CD4-positive, alpha-beta T cell (primary cell): ENCODE data around the gene KCNQ4. TPM values are rescaled to one million over a fixed set of nuclear protein-coding genes. Genes with fewer than 3 reads are reported as not detected.

Experiments
- ATAC-seq: fragments of 200-7000 bp; cut with Tn5 transposase; one replicate; pipeline ENCODE4 v1.10.0; 2022; ENCODE audit warnings: mild to moderate bottlenecking; ENCODE audit not compliant: poor library complexity
- CTCF ChIA-PET: fragments of 350-600 bp; sonication (Branson Sonifier 250); formaldehyde crosslinking; loops from one replicate; lab custom pipeline; 2021; ENCODE audit warnings: antibody characterized with exemption, inconsistent platforms; lab: Charles Lee
- POLR2A ChIA-PET: fragments of 350-600 bp; sonication (Branson Sonifier 250); formaldehyde crosslinking; loops from one replicate; lab custom pipeline; 2021; ENCODE audit warnings: antibody characterized with exemption, inconsistent platforms; lab: Charles Lee
- DNase-seq, 14 experiments: peaks; one replicate each; pipeline ENCODE4 v3.0.0-alpha.2; 2013 to 2020; ENCODE audit warnings: mixed read lengths in 2 of 14
- H3K27ac ChIP-seq, 2 donors: one replicate each; pipeline versions ENCODE4 v1.5.1 to v1.7.0; 2013; ENCODE audit warnings: low read length in 2 of 2, low read depth in 1 of 2, mild to moderate bottlenecking in 1 of 2
- H3K27me3 ChIP-seq, 2 experiments: 1 replicate in 1 of 2; 2 replicates in 1 of 2; pipeline versions ENCODE4 v1.6.1 to v1.7.0; 2013; ENCODE audit warnings: low read length in 2 of 2, control low read depth in 1 of 2, mild to moderate bottlenecking in 1 of 2, moderate library complexity in 1 of 2; ENCODE audit not compliant: insufficient read depth in 2 of 2, control insufficient read depth in 1 of 2
- H3K36me3 ChIP-seq: one replicate; pipeline ENCODE4 v1.6.1; 2013; ENCODE audit warnings: low read length, control low read depth; ENCODE audit not compliant: insufficient read depth
- H3K4me1 ChIP-seq: one replicate; pipeline ENCODE4 v1.6.1; 2013; ENCODE audit warnings: low read length, control low read depth; ENCODE audit not compliant: insufficient read depth
- H3K4me3 ChIP-seq: one replicate; pipeline ENCODE4 v1.5.1; 2013; ENCODE audit warnings: mild to moderate bottlenecking, low read length, moderate library complexity
- H3K9me3 ChIP-seq, 2 experiments: 1 replicate in 1 of 2; 2 replicates in 1 of 2; pipeline versions ENCODE4 v1.6.1 to v1.7.0; 2013; ENCODE audit warnings: low read length in 2 of 2, mild to moderate bottlenecking in 2 of 2, control low read depth in 1 of 2, moderate library complexity in 1 of 2; ENCODE audit not compliant: control insufficient read depth in 1 of 2, insufficient read depth in 1 of 2
- H3K27ac Mint-ChIP-seq: one replicate; pipeline ENCODE4 v1.8.0; 2020; ENCODE audit warnings: mixed read lengths
- H3K27me3 Mint-ChIP-seq: one replicate; pipeline ENCODE4 v1.8.0; 2021; ENCODE audit warnings: mixed read lengths
- H3K36me3 Mint-ChIP-seq: one replicate; pipeline ENCODE4 v1.8.0; 2021; ENCODE audit warnings: low read depth, mixed read lengths
- H3K4me1 Mint-ChIP-seq: one replicate; pipeline ENCODE4 v1.8.0; 2021; ENCODE audit warnings: low read depth, mixed read lengths
- H3K4me3 Mint-ChIP-seq: one replicate; pipeline ENCODE4 v1.8.0; 2020; ENCODE audit warnings: mild to moderate bottlenecking, mixed read lengths
- H3K9me3 Mint-ChIP-seq: one replicate; pipeline ENCODE4 v1.8.0; 2020; ENCODE audit warnings: mixed read lengths
- intact Hi-C, 2 experiments: fragments of 100-400 bp; cut with DNase I in 1 of 2; cut with micrococcal nuclease in 1 of 2; formaldehyde crosslinking; loops; one replicate each; pipeline versions ENCODE4 v1.15.1 to v1.9.0; 2023 to 2025; cut with DNase I, micrococcal nuclease
- total RNA-seq, 174 experiments: library from RNA in 2 of 174; stranded (reverse) in 2 of 174; gene quantifications; one replicate each; pipeline ENCODE4 v1.2.3 and lab custom pipeline; 2021 to 2026
- TF ChIP-seq, protein P1 (sequence below): fragments of 200-600 bp; IDR thresholded peaks from one replicate; pipeline ENCODE4 v1.8.0; 2022; ENCODE audit warnings: antibody characterized with exemption, mild to moderate bottlenecking

KCNQ4 gene
- total RNA-seq, 2 experiments from 2014 or later, result 0.25 to 0.30 TPM

DNA sequence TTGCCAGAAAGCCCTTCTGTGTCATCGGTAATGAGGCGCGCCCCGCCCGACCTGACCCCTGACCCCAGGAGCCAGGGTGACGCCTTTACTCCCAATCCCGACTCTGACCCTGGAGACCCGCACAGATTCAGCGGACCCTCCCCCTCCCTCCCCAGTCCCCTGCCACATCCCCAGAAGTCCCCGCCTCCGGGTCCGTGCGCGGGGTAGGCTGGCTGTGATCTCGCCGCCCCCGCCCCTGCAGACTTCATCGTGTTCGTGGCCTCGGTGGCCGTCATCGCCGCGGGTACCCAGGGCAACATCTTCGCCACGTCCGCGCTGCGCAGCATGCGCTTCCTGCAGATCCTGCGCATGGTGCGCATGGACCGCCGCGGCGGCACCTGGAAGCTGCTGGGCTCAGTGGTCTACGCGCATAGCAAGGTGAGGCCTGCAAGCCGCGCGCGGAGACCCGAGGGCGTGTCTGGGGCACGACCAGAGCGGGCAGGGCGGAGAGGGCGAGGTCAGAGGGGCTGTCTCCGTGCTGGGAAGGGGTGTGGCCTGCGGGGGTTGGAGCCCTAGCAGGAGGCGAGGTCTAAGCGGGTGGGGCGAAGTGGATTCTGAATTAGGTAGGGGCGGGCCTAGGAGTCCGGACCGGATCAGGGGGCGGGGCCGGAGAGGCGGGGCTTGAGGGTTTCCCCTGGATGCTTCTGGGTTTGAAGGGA lies 34.8 kb downstream of the KCNQ4 start:
- Histone ChIP-seq H3K9me3 (no peaks in the 10 kb centered on the region), H3K4me3 (peak overlapping the region; percentile 67), H3K36me3 (no peaks in the 10 kb centered on the region), H3K27me3 (no peaks in the 10 kb centered on the region), H3K27ac (peak overlapping the region in 1 of 2 donors; percentile 41), H3K4me1 (peaks cover 18% of the 10 kb centered on the region)
- peak overlapping the region; percentile 92 for H3K4me3 Mint-ChIP-seq
- TF ChIP-seq, protein P1, sequence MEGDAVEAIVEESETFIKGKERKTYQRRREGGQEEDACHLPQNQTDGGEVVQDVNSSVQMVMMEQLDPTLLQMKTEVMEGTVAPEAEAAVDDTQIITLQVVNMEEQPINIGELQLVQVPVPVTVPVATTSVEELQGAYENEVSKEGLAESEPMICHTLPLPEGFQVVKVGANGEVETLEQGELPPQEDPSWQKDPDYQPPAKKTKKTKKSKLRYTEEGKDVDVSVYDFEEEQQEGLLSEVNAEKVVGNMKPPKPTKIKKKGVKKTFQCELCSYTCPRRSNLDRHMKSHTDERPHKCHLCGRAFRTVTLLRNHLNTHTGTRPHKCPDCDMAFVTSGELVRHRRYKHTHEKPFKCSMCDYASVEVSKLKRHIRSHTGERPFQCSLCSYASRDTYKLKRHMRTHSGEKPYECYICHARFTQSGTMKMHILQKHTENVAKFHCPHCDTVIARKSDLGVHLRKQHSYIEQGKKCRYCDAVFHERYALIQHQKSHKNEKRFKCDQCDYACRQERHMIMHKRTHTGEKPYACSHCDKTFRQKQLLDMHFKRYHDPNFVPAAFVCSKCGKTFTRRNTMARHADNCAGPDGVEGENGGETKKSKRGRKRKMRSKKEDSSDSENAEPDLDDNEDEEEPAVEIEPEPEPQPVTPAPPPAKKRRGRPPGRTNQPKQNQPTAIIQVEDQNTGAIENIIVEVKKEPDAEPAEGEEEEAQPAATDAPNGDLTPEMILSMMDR, result no peak
- H3K9me3 Mint-ChIP-seq, result no peaks in the 10 kb centered on the region
- ATAC-seq (peak; percentile 96), DNase-seq (peak; percentile 80 to 95 (median 86))
- intact Hi-C loops, result loop anchor here (1.0 to 2.0 kb wide), 2 partner anchors 16 to 44 kb away; partner anchors contain the start of gene CITED4 (in 1 of the 2)
- peak overlapping the region; percentile 88 for H3K27ac Mint-ChIP-seq
- no peaks in the 10 kb centered on the region for H3K36me3 Mint-ChIP-seq
- ChIA-PET POLR2A (interaction anchor here (0.5 to 1.8 kb wide), 5 partner anchors 16 to 127 kb away, joined by 3 to 10 read pairs (median 4); partner anchors contain the start of genes CITED4 and NFYC), CTCF (interaction anchor here (1.3 kb wide), 1 partner anchor 44 kb away, joined by 3 read pairs; no protein-coding TSS in a partner anchor)
- peaks cover 13% of the 10 kb centered on the region for H3K4me1 Mint-ChIP-seq
- no peaks in the 10 kb centered on the region for H3K27me3 Mint-ChIP-seq

DNA sequence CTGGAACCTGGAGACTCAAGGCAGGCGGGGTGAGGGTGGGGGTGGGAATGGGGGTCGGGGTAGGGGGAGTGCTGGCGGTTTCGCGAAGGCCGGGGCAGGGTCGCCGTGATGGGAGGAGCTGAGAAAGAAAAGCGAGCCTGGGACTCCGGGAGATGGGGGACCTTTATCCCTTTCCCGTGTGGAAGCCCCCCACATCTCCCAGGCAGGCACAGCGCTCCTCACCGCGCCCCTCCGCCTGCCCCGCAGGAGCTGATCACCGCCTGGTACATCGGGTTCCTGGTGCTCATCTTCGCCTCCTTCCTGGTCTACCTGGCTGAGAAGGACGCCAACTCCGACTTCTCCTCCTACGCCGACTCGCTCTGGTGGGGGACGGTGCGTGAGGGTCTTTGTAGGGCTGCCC lies 35.5 kb downstream of the KCNQ4 start:
- intact Hi-C loops, result loop anchor here in 1 of 2 experiments (2.0 kb wide), 1 partner anchor 44 kb away; the partner anchor contains the start of gene CITED4
- peak overlapping the region; percentile 88 for H3K27ac Mint-ChIP-seq
- no peaks in the 10 kb centered on the region for H3K9me3 Mint-ChIP-seq
- no peaks in the 10 kb centered on the region for H3K36me3 Mint-ChIP-seq
- TF ChIP-seq, protein P1, result no peak
- H3K4me1 Mint-ChIP-seq, result peaks cover 13% of the 10 kb centered on the region
- DNase-seq (peak in 1 of 14 experiments; percentile 36), ATAC-seq (no peak)
- no peak overlapping the region for H3K27ac ChIP-seq
- no peak overlapping the region for H3K4me3 ChIP-seq
- no peaks in the 10 kb centered on the region for H3K27me3 Mint-ChIP-seq
- CTCF ChIA-PET, result interaction anchor here (1.3 kb wide), 1 partner anchor 45 kb away, joined by 3 read pairs; no protein-coding TSS in a partner anchor
- H3K27me3 ChIP-seq, result no peaks in the 10 kb centered on the region
- H3K36me3 ChIP-seq, result no peaks in the 10 kb centered on the region
- H3K4me3 Mint-ChIP-seq, result peak overlapping the region; percentile 58
- POLR2A ChIA-PET, result interaction anchor here (0.7 to 1.8 kb wide), 4 partner anchors 16 to 128 kb away, joined by 3 to 10 read pairs (median 6); partner anchors contain the start of genes CITED4 and NFYC
- H3K9me3 ChIP-seq, result no peaks in the 10 kb centered on the region
- H3K4me1 ChIP-seq, result peaks cover 18% of the 10 kb centered on the region

DNA sequence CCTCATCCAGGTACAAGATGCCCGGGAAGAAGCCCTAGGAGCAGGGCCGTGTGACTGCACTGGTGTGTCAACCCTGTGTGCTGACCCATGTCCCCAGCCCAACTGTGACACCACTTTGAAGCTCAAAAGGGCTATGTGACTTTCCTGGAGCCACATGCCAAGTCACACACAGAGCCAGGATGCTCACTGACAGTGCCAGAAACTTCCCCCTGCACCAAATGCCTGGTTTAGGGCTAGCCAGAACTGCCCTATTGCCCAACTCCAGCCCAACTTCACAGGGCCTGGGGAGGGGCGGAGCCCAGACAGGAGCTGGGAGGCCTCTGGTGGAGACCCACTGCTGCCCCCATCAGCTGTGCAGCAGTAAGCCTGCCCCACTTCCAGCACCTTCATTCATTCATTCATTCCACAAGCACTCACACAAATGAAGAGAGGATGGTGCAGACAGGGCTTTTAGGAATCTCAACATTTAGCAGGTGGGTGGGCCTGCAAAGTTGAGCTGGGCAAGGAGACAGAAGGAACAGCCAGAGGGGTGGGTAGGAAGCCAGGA lies 36.7 kb downstream of the KCNQ4 start:
- CTCF ChIA-PET, result no interaction called here
- no peak overlapping the region for H3K4me3 ChIP-seq
- peaks cover 23% of the 10 kb centered on the region for H3K4me1 ChIP-seq
- TF ChIP-seq, protein P1, result no peak
- H3K4me1 Mint-ChIP-seq, result peaks cover 18% of the 10 kb centered on the region
- no peaks in the 10 kb centered on the region for H3K9me3 ChIP-seq
- intact Hi-C loops, result no loop called here
- no peak overlapping the region for H3K27ac Mint-ChIP-seq
- no peak for ATAC-seq
- POLR2A ChIA-PET, result interaction anchor here (1.8 kb wide), 1 partner anchor 129 kb away, joined by 7 read pairs; the partner anchor contains the start of gene NFYC
- H3K36me3 ChIP-seq, result no peaks in the 10 kb centered on the region
- no peaks in the 10 kb centered on the region for H3K27me3 Mint-ChIP-seq
- no peaks in the 10 kb centered on the region for H3K9me3 Mint-ChIP-seq
- no peaks in the 10 kb centered on the region for H3K36me3 Mint-ChIP-seq
- H3K27ac ChIP-seq, result no peak overlapping the region
- H3K4me3 Mint-ChIP-seq, result no peak overlapping the region
- peak in 1 of 14 experiments; percentile 42 for DNase-seq
- no peaks in the 10 kb centered on the region for H3K27me3 ChIP-seq
